ENCODE data around the gene HMMR.

DNA sequence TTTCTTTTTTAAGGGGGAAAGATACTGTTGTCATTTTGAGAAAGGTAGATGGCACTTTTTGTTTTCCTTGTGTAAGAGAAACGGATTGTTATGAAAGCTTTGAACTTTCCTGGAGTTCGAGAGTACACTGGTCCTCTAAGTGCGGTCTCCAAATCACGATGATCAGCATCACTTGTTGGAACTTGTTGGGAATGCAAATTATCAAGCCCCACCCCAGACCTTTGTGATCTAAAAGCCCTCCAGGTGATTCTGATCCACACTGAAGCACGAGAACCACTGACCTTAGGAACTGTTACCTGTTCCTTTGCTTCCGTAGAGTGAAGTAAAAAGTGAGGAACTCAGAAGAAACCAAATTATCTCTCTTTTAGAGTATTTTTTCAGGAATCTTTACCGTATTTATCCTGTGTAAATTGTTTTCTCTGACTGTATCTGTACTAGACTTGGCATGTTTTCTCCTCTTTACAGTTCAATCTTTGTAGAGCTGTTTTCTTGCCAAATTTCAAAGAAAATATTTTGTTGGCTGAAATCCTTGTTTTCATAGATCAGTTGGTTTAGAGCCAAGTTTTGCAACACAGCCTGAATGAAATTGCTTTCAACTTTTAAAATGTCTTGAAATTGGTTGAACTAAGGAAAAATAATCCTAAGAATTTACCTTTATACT is 49.0 kb downstream of the HMMR start:
- TF ChIP-seq, protein P1, sequence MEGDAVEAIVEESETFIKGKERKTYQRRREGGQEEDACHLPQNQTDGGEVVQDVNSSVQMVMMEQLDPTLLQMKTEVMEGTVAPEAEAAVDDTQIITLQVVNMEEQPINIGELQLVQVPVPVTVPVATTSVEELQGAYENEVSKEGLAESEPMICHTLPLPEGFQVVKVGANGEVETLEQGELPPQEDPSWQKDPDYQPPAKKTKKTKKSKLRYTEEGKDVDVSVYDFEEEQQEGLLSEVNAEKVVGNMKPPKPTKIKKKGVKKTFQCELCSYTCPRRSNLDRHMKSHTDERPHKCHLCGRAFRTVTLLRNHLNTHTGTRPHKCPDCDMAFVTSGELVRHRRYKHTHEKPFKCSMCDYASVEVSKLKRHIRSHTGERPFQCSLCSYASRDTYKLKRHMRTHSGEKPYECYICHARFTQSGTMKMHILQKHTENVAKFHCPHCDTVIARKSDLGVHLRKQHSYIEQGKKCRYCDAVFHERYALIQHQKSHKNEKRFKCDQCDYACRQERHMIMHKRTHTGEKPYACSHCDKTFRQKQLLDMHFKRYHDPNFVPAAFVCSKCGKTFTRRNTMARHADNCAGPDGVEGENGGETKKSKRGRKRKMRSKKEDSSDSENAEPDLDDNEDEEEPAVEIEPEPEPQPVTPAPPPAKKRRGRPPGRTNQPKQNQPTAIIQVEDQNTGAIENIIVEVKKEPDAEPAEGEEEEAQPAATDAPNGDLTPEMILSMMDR (IDR thresholded peaks at IDR 0.05): no peak
- TF ChIP-seq POLR2AphosphoS5 (IDR thresholded peaks at IDR 0.05) (no peak), POLR2A (IDR thresholded peaks at IDR 0.05) (no peak)
